Measurements from ENCODE around the gene C10orf62.

GRCh38 chr10:97584798-97585438, 4.6 kb upstream of the C10orf62 start:
- TF ChIP-seq, protein P1, sequence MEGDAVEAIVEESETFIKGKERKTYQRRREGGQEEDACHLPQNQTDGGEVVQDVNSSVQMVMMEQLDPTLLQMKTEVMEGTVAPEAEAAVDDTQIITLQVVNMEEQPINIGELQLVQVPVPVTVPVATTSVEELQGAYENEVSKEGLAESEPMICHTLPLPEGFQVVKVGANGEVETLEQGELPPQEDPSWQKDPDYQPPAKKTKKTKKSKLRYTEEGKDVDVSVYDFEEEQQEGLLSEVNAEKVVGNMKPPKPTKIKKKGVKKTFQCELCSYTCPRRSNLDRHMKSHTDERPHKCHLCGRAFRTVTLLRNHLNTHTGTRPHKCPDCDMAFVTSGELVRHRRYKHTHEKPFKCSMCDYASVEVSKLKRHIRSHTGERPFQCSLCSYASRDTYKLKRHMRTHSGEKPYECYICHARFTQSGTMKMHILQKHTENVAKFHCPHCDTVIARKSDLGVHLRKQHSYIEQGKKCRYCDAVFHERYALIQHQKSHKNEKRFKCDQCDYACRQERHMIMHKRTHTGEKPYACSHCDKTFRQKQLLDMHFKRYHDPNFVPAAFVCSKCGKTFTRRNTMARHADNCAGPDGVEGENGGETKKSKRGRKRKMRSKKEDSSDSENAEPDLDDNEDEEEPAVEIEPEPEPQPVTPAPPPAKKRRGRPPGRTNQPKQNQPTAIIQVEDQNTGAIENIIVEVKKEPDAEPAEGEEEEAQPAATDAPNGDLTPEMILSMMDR (IDR thresholded peaks at IDR 0.05), result no peak
- TF ChIP-seq EP300 (IDR thresholded peaks at IDR 0.05) (no peak), POLR2A (IDR thresholded peaks at IDR 0.05; ENCODE audit: low read depth) (no peak)
